ENCODE measurements around the gene RUNDC1.
A peak's percentile ranks its signal among the peaks of the same experiment; 100 is the strongest.

DNA sequence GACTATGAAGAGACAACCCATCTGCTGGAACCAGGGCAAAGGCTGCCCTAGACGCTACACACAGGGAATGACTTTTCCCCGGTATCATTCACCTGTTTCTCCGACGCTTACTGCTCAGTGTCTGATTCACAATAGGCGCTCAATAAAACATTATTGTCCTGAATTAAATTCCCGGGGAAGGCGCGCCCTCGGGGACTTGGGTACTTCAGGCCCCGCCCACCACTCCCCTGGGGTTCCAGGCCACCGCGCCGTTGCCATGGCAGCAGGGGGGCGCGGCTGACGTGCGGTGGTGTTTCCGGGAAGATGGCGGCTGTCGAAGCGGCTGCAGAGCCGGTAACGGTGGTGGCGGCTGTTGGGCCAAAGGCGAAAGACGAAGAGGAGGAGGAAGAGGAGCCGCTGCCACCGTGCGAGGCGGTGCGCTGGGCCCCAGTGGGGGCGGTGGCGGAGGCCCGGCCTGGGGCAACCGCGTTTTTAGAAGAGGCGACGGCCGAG is at the start of gene RUNDC1:
- TF ChIP-seq, protein P1, sequence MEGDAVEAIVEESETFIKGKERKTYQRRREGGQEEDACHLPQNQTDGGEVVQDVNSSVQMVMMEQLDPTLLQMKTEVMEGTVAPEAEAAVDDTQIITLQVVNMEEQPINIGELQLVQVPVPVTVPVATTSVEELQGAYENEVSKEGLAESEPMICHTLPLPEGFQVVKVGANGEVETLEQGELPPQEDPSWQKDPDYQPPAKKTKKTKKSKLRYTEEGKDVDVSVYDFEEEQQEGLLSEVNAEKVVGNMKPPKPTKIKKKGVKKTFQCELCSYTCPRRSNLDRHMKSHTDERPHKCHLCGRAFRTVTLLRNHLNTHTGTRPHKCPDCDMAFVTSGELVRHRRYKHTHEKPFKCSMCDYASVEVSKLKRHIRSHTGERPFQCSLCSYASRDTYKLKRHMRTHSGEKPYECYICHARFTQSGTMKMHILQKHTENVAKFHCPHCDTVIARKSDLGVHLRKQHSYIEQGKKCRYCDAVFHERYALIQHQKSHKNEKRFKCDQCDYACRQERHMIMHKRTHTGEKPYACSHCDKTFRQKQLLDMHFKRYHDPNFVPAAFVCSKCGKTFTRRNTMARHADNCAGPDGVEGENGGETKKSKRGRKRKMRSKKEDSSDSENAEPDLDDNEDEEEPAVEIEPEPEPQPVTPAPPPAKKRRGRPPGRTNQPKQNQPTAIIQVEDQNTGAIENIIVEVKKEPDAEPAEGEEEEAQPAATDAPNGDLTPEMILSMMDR (IDR thresholded peaks at IDR 0.05): no peak
- TF ChIP-seq POLR2AphosphoS5 (IDR thresholded peaks at IDR 0.05): peak; percentile 84 to 91 (median 86)
